GM21528 (cell line): Measurements from ENCODE around the gene CFAP70.
"Not testable (repeated sequence)": the region's sequence is repeated elsewhere in the genome, so short reads cannot be mapped to it uniquely, and the experiment has no call there.

Experiments
- ATAC-seq: cut with Tn5 transposase; IDR thresholded peaks from one replicate; pipeline ENCODE4 v1.9.1; 2021; ENCODE audit warnings: mild to moderate bottlenecking, moderate library complexity; ENCODE audit not compliant: unreplicated experiment, low FRiP score

Gene CFAP70

DNA sequence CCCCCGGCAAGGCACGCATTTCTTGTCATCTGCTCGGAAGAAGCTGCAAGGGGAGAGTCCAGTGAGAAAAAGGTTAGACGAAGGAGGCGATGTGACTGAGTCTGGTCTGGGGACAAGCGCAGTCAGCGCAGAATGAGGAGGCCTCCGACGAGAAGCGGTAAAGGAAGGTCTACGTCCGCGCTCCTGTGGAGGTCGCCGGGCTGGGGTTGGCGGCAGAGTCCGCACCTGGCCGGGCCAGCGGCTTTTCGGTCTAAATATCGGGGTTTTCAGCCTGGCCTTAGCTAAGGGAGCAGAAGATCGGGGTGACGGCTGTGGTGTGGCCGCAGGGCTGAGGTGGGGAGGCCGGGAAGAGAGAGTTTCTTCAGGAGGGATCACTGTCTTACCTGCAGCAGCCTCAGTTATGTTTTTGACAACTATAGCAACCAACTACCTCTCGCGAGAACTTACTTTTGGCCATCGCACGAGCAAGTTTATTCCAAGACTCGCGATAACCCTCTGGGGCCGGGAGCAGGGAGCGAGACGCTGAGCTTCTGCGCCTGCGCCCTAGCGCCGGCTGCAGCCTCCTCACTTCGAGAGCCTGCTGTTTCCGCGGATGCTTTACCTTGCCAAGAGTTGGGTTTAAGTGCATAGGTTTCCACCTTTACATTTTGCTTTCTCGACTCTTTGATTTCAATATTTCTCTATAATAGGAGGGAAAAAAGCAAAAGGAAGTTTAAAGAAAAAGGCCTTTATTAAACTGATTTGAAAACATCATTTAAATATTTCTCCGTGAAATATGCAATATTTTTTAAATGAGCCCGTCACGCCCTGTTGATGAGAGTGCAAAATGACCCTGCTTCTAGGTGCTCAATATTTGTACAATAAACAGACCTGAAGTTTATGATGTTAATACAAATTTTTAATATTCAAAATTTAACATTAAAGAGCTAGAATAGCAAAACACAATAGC lies at the start of gene CFAP70:
CFAP70 (minus strand) TSS at position 534 of the 949 bp plus-strand sequence. CDS start 4,068 bp downstream, outside the sequence.
- peak; percentile 90 for ATAC-seq

GRCh38 chr10:73408061-73408460 lies 49.4 kb upstream of the CFAP70 start:
- no peak for ATAC-seq

DNA sequence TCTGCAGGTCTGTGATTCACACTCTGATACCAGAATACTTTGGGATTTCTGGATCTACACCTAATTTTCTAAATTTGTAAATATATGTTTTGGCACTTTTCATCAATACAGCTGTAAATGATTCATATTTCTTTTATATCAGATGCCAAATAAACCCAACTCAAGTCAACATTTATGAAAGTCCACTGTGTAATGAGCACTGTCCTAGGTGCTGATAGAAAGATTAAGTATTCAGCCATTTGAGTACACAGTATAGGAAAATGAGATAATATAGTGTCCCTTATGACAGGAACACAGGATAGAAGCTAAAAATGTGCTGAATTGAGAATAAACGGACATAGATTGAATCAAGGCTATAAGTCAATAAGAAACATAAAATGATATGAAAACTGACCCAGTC lies 48.8 kb upstream of the CFAP70 start:
- no peak for ATAC-seq

DNA sequence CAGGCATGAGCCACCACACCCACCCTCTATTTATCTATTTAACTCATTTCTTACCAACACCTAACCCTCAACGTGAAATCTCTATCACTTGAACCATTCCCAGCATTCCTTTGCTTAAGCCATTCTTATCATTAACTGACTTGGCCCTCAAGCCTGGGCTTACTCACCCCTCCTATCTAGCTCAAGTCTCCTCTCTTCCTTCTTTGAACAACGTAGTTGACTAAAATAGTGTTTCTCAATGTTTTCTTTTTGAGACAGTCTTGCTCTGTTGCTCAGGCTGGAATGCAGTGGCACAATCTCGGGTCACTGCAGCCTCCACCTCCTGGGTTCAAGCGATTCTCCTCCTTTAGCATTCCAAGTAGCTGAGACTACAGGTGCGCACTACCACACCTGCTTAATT lies 48.2 kb upstream of the CFAP70 start:
- no peak for ATAC-seq

DNA sequence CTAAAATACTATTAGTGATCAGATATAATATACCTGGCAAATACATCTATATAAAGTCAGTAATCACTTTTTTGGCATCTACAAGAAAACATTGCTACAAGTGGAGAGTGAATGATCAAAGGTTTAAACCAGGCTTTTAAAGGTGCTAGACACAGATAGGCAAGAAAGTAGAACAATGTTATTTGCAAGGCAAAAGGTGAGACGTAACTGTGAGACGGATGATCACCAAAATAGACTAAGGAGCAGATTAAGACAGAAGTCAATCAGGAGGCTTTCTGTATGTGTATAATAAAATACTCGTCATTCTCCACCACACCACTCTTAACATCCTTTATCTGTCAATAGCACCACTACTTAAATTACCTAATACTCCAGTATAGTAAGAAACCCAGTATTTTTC lies 46.9 kb upstream of the CFAP70 start:
- no peak for ATAC-seq

DNA sequence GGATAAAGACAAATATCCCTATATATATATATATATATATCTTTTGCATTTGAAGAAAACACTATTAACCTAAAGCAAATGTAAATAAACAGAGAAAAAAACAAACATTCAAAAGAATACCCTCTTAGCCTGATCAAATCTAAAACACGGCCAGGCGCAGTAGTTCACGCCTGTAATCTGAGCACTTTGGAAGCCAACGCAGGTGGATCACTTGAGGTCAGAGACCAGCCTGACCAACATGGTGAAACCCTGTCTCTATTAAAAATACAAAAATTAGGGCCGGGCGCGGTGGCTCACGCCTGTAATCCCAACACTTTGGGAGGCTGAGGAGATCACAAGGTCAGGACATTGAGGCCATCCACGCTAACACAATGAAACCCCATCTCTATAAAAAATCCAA lies 46.0 kb upstream of the CFAP70 start:
- no peak for ATAC-seq

- no peak for ATAC-seq
These were observed 43.0 kb upstream of the CFAP70 start for GRCh38 chr10:73401636-73402035.

DNA sequence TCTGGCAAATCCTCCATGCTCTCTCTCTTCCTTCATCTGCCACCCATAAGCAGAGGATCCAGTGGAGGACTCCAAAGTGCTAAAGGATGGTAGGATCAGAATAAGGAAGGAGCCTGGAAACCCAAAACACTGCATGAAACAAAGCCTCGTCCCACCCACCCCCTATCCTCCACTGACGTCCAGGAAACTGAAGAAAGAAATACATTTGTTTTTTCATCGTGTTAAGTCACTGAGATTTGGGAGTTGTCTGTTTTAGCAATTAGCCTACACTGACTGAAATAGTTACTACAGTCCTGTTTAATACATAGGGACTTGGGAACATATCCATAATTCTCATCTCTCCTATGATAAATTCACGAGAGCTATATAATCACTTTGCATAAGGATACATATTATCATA lies 40.4 kb upstream of the CFAP70 start:
- ATAC-seq, result no peak

DNA sequence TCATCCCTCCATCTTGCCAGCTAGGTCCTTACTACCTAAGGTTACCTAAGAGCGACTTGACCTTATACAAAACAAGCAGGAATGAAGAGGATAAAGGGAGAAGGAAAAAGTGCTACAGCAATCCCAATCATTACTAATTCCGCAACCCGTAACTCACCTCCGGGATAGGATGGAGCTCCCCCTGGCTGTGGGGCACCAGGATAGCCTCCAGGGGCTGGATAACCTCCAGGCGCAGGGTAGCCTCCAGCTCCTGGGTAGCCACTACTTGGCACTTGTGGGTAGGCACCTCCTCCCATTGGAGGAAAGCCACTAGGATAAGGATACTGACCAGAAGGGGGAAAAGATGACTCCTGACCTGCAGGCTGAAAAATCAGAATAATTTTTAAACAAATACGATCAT lies 39.4 kb upstream of the CFAP70 start:
- no peak for ATAC-seq

DNA sequence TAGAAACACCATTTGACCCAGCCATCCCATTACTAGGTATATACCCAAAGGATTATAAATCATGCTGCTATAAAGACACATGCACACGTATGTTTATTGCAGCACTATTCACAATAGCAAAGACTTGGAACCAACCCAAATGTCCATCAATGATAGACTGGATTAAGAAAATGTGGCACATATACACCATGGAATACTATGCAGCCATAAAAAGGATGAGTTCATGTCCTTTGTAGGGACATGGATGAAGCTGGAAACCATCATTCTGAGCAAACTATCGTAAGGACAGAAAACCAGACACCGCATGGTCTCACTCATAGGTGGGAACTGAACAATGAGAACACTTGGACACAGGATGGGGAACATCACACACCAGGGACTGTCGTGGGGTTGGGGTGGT lies 35.7 kb upstream of the CFAP70 start:
- not testable (repeated sequence) for ATAC-seq

DNA sequence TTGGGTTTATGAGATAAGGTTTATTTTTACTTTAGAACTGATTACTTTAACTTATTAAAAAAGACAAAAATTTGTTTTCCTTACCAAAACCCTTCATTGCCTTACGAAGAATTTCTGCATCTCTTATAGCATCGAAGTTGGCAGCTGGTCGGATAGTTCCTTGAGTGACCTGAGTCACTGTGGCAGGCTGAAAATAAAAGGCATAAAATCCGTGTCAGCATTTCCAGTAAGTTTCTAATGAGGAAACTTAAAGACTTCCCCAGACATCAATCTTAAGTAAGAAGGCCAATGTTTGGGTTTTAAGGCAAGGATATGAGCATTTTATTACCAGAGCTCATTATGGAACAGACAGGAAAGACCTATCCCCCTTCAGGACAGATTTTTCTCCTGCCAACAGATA lies 29.6 kb upstream of the CFAP70 start:
- no peak for ATAC-seq

DNA sequence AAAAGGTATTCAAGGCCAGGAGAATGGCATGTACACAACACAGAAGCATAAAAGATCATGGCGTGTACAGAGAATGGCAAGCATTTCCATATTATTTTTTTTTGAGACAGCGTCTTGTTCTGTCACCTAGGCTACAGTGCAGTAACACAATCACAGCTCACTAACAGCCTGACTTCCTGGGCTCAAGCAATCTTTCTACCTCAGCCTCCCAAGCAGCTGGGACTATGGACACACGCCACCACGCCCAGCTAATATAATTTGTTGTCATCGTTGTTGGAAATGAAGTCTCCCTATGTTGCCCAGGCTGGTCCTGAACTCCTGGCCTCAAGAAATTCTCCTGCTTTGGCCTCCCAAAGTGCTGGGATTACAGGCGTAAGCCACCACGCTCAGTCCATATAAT lies 27.9 kb upstream of the CFAP70 start:
- no peak for ATAC-seq

GRCh38 chr10:73379064-73379748 lies 20.5 kb upstream of the CFAP70 start:
- no peak for ATAC-seq

DNA sequence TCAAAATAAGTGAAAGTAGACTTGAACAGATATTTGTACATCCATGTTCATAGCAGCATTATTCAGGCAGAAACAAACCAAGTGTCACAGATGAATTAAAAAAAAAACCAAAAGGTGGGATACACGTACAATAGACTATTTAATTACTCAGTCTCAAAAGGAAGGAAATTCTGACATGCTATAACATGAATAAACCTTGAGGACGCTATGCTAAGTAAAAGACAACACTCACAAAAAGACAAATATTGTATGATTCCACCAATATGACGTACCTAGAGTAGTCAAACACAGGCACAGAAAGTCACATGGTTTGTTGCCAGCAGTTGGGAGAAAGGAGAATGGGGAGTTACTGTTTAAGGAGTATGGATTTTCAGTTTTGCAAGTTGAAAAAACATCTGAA lies 18.0 kb upstream of the CFAP70 start:
- ATAC-seq, result no peak

DNA sequence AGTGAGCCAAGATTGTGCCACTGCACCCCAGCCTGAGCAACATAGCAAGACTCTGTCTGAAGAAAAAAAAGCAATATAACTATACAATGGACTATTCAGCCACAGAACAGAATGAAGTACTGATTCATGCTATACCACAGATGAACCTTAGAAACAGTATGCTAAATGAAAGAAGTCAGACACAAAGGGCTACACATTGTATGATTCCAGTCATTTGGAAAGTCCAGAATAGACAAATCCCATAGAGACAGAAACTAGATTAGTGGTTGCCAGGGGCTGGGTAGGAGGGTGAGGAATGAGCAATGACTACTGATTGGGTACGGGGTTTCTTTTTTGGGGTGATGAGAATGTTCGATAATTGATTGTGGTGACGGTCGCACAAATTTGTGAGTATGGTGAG lies 9.6 kb upstream of the CFAP70 start:
- no peak for ATAC-seq

DNA sequence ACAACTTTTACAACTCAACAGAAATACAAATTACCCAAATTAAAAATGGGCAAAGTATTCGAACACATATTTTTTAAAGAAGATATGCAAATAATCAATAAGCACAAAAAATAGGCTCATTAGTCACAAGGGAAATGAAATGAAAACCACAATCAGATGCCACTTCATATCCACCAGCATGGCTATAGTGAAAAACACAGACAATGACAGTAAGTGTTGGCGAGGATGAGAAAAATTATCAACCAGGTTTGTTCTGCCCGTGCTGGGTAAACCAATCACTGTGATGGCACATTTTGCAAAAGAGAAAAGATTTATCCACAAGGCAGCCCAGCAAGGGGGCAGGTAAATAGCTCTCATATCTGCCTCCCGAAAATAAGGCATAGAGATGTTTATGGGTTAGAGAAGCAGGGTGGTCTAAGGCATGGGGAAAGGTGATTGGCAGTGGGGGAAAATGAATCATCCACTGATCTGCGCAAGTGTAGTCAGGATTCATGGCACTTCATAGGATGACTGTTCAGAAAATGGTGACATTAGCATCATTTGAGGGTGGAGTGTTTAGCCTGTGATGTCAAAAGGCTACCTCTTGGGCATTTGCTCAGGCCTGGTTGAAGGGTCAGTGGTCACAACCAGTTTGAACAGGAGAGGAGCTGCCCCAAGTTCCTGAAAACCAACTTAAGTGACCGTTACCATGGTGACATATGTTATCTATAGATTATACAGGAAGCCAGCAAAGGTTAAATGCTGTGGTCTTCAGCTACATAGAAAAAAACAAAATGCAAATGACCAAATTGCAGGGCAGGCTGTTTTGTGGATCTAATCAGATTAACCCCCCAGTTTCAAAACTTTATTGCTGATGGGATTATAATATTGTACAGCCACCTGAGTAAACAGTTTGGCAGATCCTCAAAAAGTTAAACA lies 8.0 kb upstream of the CFAP70 start:
- no peak for ATAC-seq

DNA sequence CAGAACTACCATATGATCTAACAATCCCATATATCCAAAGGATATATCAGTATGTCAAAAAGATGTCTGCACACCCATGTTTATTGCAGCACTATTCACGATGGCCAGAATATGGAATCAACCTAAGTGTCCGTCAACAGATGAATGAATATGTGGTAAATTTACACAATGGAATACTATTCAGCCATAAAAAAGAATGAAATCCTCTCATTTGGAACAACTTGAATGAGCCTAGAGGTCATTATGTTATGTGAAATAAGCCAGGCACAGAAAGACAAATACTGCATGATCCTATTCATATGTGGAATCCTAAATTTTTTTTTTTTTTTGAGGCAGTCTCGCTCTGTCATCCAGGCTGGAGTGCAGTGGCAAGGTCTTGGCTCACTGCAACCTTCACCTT lies 6.3 kb upstream of the CFAP70 start:
- ATAC-seq, result no peak

GRCh38 chr10:73359492-73359891 lies 828 bp upstream of the CFAP70 start:
- no peak for ATAC-seq

- no peak for ATAC-seq
These were observed 843 bp downstream of the CFAP70 start for GRCh38 chr10:73357821-73358220.

- no peak for ATAC-seq
These were observed 1.5 kb downstream of the CFAP70 start for GRCh38 chr10:73357166-73357565.

DNA sequence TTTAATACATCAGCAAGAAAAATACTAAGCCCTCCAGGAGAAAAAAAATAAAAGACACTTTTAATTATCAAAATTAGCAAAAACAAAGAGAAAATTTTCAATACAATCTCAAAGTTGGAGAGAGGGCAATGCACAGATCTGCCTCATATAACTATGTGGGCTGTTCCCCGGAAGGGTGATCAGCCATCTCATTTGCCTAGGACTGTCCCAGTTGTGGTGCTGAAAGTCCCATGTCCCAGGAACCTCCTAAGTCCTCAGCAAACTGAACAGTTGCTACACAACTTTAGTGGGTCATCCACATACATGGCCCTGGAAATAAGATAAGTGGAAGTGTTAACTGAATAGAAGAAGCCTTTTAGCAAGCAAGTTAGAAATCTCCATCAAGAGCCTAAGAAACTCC lies 14.4 kb downstream of the CFAP70 start:
- ATAC-seq, result no peak
